Lower leg skin (tissue), 3 donors: ENCODE results near the gene SLC29A1.

Experiments
- CTCF ChIP-seq, 3 donors: fragments of 450-650 bp; IDR thresholded peaks; one replicate each; pipeline ENCODE4 v1.5.1; 2016; ENCODE audit warnings: antibody characterized with exemption in 3 of 3, mild to moderate bottlenecking in 3 of 3, moderate library complexity in 2 of 3
- POLR2A ChIP-seq, 2 donors: fragments of 450-650 bp; IDR thresholded peaks; one replicate each; pipeline ENCODE4 v1.6.1; 2016 to 2017; ENCODE audit warnings: antibody characterized with exemption in 2 of 2, mild to moderate bottlenecking in 1 of 2, moderate library complexity in 1 of 2

GRCh38 chr6:44255871-44256774 is 32.7 kb downstream of the SLC29A1 start:
- TF ChIP-seq CTCF (IDR thresholded peaks at IDR 0.05), result no peak
- TF ChIP-seq POLR2A (IDR thresholded peaks at IDR 0.05), result no peak
